HL-60 (cell line): ENCODE results near the gene IFNGR2.

Experiments used
- DNase-seq, 2 experiments: peaks; one replicate each; pipeline ENCODE4 v3.0.0-alpha.2; 2010 to 2020; ENCODE audit warnings: low read depth in 1 of 2, low spot score in 1 of 2
- H3K27ac ChIP-seq: fragments of 250-450 bp; sonication (Bioruptor Pico); replicated peaks from 2 replicates; pipeline ENCODE4 v1.5.1; 2020; ENCODE audit warnings: mild to moderate bottlenecking, moderate library complexity
- H3K27me3 ChIP-seq: fragments of 250-450 bp; sonication (Bioruptor Pico); 2 replicates; pipeline ENCODE4 v1.5.1; 2021; ENCODE audit warnings: mild to moderate bottlenecking, moderate library complexity; ENCODE audit not compliant: insufficient read depth, poor library complexity, severe bottlenecking
- H3K4me3 ChIP-seq: replicated peaks from 2 replicates; pipeline ENCODE4 v1.5.1; 2011; ENCODE audit warnings: mild to moderate bottlenecking, control low read depth, low read length; ENCODE audit not compliant: insufficient read depth
- CTCF ChIP-seq: IDR thresholded peaks from one replicate; pipeline ENCODE4 v1.5.1; 2011; ENCODE audit warnings: low read length, control low read depth, inconsistent platforms; ENCODE audit not compliant: insufficient read depth
- GABPA ChIP-seq: IDR thresholded peaks from 2 replicates; pipeline ENCODE4 v1.6.1; 2012; ENCODE audit warnings: low read depth
- POLR2AphosphoS5 ChIP-seq: IDR thresholded peaks from 2 replicates; pipeline ENCODE4 v1.6.1; 2012; ENCODE audit warnings: low read depth
- REST ChIP-seq: IDR thresholded peaks from 2 replicates; pipeline ENCODE4 v1.6.1; 2012; ENCODE audit warnings: low read depth; ENCODE audit not compliant: insufficient replicate concordance
- SPI1 ChIP-seq: IDR thresholded peaks from 2 replicates; pipeline ENCODE4 v1.6.1; 2012; ENCODE audit warnings: low read depth, mild to moderate bottlenecking, borderline replicate concordance

The IFNGR2 gene

GRCh38 chr21:33451634-33452071 lies 48.4 kb downstream of the IFNGR2 start:
- no peak for DNase-seq

GRCh38 chr21:33452362-33452761 lies 49.1 kb downstream of the IFNGR2 start:
- DNase-seq, result no peak
- TF ChIP-seq REST (no peak), SPI1 (no peak), POLR2AphosphoS5 (no peak), CTCF (no peak), GABPA (no peak)
- H3K27ac ChIP-seq, result no peak overlapping the region
- no peaks in the 10 kb centered on the region for H3K27me3 ChIP-seq
- no peak overlapping the region for H3K4me3 ChIP-seq

More at GRCh38 chr21:33451634-33452071, 48.4 kb downstream of the IFNGR2 start:
- Histone ChIP-seq H3K4me3 (no peak overlapping the region), H3K27ac (no peak overlapping the region), H3K27me3 (no peaks in the 10 kb centered on the region)
- TF ChIP-seq CTCF, result no peak
- TF ChIP-seq REST, result no peak
- TF ChIP-seq POLR2AphosphoS5, result no peak
- TF ChIP-seq GABPA, result no peak
- no peak for TF ChIP-seq SPI1

- H3K4me3 ChIP-seq, result no peak overlapping the region
- TF ChIP-seq GABPA, result no peak
- TF ChIP-seq SPI1, result no peak
- TF ChIP-seq REST, result no peak
- TF ChIP-seq POLR2AphosphoS5, result no peak
- TF ChIP-seq CTCF, result no peak
- no peak overlapping the region for H3K27ac ChIP-seq
- no peaks in the 10 kb centered on the region for H3K27me3 ChIP-seq
- no peak for DNase-seq
These were observed 52.7 kb downstream of the IFNGR2 start for GRCh38 chr21:33455686-33456446.
